GM19238 (cell line): Measurements from ENCODE around the gene CNOT6.
"Not testable (repeated sequence)": the region's sequence is repeated elsewhere in the genome, so short reads cannot be mapped to it uniquely, and the experiment has no call there.

Experiments used
- DNase-seq: peaks from one replicate; pipeline ENCODE4 v3.0.0; 2011; ENCODE audit warnings: low spot score; ENCODE audit not compliant: insufficient read length

The CNOT6 gene

GRCh38 chr5:180494060-180494509, at the start of gene CNOT6:
CNOT6 (plus strand) TSS chr5:180494379; CDS start chr5:180529277, 34,898 bp downstream.
- DNase-seq = peak; percentile 97

GRCh38 chr5:180454752-180455151, 39.4 kb upstream of the CNOT6 start:
- no peak for DNase-seq

DNA sequence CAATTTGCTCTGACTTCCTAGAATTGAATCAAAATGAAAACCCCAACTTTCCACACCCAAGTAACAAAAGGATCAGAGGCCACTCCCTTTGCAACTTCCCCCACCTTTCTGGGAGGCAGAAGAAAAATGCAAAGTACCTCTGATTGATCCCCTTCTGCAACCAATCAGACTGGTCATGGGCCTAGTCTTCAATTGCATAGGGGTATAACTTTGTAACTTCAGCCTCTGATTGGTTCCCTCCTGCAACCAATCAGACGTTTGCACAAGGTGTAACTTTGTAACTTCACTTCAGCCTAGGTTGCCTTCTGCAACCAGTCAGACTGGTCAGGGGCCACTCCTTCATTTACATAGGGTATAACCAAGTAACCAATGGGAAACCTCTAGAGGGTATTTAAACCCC, 38.3 kb upstream of the CNOT6 start:
- no peak for DNase-seq

GRCh38 chr5:180456792-180457191, 37.4 kb upstream of the CNOT6 start:
- no peak for DNase-seq

- not testable (repeated sequence) for DNase-seq
These were observed 35.1 kb upstream of the CNOT6 start for GRCh38 chr5:180458852-180459673.

DNA sequence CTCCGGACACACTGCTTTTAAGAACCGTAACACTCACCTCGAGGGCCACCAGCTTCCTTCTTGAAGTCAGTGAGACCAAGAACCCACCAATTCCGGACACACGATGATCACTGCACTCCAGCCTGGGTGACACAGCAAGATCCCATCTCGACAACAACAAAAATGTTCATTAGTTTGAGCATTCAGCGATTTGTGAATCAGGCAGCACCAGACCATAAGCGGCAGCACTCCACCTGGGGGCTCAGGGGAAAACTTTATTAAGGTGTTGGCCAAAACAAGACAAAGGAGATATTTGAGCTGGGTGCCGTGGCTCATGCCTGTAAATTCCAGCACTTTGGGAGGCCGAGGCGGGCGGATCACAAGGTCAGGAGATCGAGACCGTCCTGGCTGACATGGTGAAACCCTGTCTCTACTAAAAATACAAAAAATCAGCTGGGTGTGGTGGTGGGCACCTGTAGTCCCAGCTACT, 34.5 kb upstream of the CNOT6 start:
- DNase-seq = not testable (repeated sequence)

GRCh38 chr5:180460834-180461233, 33.3 kb upstream of the CNOT6 start:
- DNase-seq = no peak

DNA sequence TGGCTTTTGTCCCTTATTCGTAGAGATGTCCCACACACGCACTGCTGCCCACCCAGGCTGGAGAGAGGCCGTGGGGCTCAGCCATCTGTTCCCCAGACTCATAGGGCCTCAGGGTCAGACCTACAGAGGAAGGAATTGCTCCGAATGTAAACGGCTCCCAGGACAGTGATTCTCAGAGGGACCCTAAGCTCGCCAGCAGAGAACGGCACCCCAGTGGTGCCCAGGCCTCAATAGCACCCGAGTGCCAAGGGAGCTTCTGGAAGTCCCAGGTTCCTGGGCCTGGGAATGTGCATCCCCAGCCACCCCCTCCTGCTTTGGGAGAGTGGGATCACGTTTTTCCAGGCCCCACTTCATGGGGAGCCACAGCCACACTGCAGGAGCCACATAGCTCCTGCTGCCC, 32.9 kb upstream of the CNOT6 start:
- DNase-seq = no peak

DNA sequence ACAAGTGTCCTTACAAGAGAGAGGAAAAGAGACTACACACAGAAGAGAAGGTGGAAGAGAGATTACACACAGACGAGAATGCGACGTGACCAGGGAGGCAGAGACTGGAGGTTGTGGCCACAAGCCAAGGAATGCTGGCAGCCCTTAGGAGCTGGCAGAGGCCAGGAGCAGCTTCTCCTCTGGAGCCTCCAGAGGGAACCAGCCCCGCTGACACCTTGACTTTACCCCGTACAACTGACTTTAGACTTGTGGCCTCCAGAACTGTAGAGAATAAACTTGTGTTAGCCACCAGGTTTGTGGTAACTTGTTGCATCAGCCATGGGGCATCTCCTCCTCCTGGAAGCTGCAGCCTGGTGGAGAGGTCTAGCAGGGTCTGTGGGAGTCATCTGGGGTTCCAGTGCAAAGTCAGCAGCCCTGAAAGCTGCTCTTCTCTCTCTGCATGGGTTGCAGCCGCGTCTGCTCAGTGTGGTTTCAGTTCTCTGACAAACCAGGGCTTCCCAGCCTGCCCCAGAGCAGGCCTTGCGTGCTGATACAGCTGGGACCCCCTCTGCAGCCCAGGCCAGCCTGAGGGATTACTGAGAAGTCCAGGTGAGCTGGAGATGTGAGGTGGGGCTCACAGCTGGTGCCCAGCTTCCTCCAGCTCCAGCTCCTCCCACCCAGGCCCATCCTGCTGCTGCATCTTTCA, 30.8 kb upstream of the CNOT6 start:
- no peak for DNase-seq

- no peak for DNase-seq
These were observed 30.1 kb upstream of the CNOT6 start for GRCh38 chr5:180463916-180464602.

DNA sequence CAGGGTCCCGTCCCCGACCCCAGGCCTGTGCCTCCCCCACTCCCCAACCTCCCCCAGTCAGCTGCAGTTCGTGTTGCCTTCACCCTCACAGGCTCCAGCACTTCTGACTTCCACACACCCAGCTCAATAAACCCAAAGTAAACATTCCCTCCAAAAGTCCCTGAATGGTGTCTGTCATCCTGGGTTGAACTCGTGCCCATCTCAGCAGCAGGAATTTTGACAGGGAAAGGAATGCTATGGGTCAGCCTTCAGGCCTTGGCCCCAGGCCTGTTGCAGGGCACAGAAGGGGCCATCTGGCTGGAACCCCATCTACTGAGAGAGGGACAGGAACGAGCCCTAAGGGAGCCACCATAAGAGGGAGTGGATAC, 29.6 kb upstream of the CNOT6 start:
- no peak for DNase-seq

DNA sequence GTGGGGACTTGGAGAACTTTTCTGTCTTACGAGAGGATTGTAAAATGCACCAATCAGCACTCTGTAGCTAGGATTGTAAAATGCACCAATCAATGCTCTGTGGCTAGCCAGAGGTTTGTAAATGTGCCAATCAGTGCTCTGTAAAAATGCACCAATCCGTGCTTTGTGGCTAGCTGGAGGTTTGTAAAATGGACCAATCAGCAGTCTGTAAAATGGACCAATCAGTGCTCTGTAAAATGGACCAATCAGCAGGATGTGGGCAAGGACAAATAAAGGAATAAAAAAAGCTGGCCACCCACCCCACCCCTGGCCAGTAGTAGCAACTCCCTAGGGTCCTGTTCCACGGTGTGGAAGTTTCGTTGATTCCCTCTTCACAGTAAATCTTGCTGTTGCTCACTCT, 29.1 kb upstream of the CNOT6 start:
- DNase-seq = not testable (repeated sequence)

DNA sequence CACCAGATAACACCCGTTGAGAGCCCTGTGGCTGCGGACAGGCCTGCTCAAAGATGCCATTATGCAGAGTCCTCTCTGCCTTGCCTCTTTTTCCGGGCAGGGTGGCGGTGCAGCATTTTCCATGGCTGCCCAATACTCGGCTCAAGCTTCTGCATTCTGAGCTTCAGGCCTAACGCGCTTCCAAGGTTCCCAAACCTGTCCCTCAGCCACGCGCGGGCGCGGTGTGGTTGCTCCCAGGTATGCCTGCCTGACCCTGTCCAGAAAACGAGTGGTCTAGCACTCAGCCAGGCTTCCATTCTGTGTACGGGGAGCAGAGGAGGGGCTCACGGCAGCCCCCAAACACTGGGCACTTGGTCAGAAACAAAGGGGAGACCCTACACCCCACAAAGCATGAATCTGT, 27.9 kb upstream of the CNOT6 start:
- DNase-seq = no peak

- no peak for DNase-seq
These were observed 26.9 kb upstream of the CNOT6 start for GRCh38 chr5:180467028-180467975.

GRCh38 chr5:180467989-180468731, 26.0 kb upstream of the CNOT6 start:
- DNase-seq = no peak

- no peak for DNase-seq
These were observed 25.2 kb upstream of the CNOT6 start for GRCh38 chr5:180468732-180469585.

GRCh38 chr5:180469586-180469865, 24.7 kb upstream of the CNOT6 start:
- DNase-seq = no peak

DNA sequence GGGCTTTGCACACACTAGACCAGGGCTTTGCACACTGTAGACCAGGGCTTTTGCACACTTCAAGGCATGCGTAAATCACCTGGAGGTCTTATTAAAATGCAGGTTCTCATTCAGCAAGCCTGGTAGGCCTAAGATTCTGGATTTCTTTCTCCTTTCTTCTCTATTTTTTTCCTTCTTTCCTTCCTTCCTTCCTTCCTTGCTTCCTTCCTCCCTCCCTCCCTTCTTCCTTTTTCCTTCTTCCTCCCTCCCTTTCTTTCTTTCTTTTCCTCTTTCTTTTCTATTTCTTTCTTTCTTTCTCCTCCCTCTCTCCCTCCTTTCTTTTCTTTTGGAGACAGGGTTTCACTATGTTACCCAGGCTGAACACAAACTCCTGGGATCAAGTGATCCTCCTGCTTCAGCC, 24.3 kb upstream of the CNOT6 start:
- DNase-seq = no peak

DNA sequence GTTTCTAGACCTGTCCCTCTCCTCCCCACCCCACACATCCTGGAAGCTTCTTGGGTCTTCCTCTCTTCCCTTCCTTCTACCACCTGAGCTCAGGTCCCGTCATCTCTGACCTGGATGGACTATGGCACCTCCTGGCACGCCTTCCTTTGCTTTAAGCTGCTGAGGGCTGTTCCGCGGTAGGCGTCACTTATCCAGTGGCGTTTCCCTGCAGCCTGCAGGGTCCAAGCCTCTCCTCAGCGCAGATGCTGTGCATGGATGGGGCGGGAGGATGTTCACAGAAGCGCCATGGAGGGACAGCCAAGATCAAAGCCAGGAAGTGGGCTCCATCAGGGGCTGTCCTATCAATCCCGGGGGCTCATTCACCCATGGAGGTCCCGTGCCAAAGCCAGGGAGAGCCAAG, 23.8 kb upstream of the CNOT6 start:
- DNase-seq = no peak
